C4-2B (cell line): Measurements from ENCODE around the gene ECHS1.

Source experiments
- ZFX ChIP-seq: fragments of 450-650 bp; IDR thresholded peaks from 2 replicates; pipeline ENCODE4 v1.6.1; 2017
- TF ChIP-seq, protein P1 (sequence below): fragments of 450-650 bp; conservative IDR thresholded peaks from 2 replicates; pipeline ENCODE4 v1.5.1; 2017; ENCODE audit warnings: mild to moderate bottlenecking

- TF ChIP-seq, protein P1, sequence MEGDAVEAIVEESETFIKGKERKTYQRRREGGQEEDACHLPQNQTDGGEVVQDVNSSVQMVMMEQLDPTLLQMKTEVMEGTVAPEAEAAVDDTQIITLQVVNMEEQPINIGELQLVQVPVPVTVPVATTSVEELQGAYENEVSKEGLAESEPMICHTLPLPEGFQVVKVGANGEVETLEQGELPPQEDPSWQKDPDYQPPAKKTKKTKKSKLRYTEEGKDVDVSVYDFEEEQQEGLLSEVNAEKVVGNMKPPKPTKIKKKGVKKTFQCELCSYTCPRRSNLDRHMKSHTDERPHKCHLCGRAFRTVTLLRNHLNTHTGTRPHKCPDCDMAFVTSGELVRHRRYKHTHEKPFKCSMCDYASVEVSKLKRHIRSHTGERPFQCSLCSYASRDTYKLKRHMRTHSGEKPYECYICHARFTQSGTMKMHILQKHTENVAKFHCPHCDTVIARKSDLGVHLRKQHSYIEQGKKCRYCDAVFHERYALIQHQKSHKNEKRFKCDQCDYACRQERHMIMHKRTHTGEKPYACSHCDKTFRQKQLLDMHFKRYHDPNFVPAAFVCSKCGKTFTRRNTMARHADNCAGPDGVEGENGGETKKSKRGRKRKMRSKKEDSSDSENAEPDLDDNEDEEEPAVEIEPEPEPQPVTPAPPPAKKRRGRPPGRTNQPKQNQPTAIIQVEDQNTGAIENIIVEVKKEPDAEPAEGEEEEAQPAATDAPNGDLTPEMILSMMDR: no peak
- TF ChIP-seq ZFX: no peak
These were observed 49.2 kb upstream of the ECHS1 start for GRCh38 chr10:133422223-133422806.
